NCI-H2196 treated with DMSO at 0.1 percent for 48 hours (cell line): ENCODE results near the gene CREB3L1.

Experiments
- DNase-seq: peaks from one replicate; lab custom pipeline; 2025; ENCODE audit not compliant: unreplicated experiment; lab: John Stamatoyannopoulos, UW

CREB3L1 gene

DNA sequence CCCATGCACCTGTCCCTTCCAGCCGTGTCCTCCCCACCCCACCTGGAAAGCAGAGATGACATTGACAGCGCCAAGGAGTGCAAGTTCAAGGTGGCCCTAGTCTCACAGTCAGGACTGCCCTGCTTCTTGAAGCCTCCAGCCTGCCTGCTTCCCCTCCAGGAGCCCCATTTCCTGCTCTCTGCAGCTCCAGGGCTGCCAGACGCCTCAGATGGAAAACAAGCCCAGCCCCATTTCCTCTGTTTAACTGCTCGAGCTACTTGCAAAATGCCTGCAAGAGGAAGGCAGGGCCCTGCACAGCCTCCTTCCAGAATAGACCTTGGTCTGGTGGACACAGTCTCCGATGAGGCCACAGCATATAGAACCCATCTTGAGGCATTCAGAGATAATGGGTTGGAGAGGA is 64.8 kb downstream of the CREB3L1 start:
- no peak for DNase-seq

DNA sequence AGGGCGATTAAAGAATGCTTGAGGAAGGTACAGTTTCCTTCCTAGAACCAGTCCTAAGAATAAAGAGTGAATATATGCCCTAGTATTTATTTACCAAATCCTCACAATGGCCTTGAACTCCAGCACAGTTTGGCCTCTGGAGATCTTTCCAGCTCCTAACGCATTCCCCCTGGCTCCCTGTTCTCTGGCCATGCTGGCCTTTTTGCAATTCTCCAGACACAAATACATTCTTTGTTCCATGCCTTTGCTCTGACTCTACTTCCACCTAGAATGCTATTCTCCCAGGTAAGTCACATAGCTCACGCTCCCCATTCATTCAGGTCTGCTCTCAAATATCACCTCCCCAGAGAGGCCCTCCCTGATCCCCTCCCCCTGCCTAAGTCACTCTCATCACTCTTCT is 66.1 kb downstream of the CREB3L1 start:
- DNase-seq, result no peak

DNA sequence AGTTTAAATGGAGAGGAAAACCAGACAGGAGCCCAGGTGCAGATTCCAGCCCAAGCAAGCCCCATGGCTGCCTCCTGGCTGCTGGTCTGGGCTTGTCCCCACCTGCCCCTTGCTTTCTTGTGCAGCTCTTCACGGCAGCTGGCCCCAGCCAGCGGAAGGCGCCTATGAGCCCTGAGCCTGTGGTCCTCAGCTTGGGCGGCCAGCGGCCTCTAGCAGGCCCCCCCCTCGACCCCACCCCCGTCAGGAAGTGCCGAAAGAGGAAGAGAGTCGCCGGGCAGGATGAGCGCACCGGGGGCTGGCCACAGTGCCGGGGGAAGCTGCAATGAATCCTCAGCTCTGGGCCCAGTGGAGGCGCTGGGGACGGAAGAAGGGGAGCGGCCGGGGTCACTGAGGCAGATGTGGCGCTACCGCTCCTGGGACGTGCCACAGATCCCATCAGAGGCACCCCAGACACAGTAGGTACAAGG is 67.7 kb downstream of the CREB3L1 start:
- DNase-seq, result no peak

DNA sequence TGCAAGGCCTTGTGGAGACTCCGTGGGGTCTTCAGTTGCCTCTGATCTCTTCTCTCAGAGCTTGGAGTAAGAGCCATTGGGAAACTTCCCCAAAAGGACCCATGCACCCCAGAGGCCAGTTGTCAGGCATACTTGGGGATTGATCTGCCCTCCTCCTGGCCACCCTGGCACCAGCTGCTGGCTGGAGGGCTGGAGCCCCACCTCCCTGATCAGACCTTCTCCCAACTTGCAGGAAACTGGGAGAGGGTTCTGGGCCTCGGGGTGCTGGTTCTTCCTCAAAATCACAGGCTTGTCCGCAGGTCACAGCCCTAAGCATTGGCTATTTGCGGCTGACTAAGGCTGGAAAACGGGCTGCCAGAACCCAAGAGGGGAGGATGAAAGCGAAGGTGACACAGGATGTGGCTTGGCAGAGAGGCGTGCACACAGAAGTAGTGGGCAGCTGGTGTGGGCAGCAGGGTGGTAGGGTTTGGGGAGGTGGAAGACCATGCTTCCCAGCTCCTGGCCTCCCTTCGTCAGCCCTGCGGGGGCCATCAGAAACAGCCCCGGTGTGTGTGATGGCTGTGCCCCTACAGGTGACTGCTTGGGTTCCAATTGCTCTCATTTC is 68.5 kb downstream of the CREB3L1 start:
- no peak for DNase-seq

DNA sequence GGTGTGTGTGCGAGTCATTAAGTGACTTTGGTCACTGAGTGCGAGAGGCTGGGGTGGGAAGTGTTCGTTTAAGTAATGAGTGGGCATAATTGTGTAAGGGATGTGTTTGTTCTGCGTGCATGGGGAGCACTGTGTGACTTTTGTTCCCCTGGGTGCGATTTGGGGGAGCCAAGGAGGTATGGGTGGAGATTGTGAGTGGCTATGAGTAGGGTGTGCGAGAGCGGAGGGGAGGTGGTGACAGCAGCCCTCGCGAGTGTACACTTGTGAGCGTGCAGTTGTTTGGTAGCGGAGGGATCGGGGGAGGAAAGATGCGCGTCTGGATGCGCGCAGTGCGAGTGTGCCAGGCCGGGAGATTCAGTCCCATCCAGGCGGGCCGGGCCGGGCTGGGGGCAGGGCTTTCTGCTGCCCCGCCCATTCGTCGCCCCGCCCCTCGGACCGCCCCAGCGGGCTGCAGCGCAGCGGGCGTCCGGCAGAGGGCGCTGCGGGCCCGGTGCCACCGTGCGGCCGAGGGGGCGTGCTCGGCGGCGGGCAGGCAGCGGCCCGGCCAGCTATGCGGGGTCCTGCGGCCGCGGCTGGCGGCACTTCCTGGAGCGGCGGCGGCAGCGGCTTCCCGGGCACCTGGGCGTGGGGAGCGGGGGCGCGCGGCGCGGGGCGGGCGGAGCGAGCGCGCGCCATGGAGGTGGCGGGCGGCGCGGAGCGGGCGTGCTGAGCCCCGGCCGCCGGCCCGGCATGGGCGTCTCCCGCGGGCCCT is 69.6 kb downstream of the CREB3L1 start, which contains the start of gene DGKZ:
Gene DGKZ (plus strand): TSS at position 578 of the 751 bp plus-strand sequence. CDS start 197 bp downstream, outside the sequence.
- peak; percentile 84 for DNase-seq

DNA sequence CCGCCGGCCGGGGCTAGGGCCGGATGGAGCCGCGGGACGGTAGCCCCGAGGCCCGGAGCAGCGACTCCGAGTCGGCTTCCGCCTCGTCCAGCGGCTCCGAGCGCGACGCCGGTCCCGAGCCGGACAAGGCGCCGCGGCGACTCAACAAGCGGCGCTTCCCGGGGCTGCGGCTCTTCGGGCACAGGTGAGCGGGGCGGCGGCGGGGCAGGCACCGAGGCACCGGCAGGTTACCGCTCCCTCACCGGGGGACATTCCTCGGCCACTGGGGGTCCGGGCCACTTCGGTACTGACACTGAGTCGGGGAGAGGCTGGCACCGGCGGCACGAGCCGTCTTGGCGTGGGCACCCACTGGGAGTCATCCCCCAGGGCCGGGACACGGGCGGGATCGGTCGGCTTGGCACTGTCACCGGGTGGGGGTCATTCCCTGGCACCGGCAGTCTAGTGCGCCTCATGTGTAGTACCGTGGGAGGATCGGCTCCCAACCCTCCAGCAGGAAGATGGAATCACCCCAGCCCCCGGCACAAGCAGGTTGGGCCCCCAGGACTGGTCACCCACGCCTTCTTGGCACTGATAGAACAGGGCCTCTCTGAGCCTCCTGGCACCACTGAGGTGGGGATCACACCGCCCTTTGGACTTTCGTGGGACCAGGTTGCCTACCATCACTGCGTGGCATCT is 70.3 kb downstream of the CREB3L1 start:
- no peak for DNase-seq

DNA sequence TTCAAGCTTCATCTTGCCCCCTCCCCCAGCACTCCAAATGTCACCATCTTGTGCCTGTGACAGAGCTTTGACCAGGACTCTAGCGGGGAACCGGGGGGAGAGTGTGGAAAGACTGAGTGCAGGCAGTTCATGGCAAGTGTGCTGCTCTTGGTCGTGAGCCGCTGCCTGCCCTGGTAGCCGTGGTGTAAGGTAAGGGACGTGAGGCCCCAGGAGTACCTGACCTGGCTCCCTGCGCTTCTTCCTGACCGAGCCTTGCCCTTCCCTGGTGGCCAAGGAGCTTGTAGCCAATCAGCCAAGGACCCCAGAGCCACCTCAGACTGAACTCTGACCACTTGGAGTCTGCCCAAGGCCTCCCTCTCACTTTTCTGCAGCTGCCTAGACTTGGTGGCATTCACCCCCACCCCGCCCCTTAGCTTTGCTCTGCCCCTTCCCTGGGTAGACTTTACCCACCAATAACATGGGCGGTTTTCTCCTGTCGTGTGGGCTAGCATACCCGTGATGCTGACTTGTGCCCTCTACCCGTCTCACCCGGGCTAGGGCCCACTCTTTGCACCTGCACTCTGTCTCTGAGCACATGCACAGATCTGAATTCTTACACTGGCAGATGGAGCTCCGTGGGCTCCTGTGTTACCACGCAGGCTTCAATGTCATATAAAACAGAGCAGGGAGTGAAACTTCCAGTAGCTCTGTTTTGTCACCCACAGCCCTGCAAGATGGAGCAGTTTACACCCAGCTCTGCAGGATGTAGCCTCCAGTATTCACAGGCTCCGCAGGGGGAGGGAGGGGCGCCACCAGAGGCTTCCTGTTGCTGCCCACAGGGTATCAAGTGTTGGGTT is 71.3 kb downstream of the CREB3L1 start:
- DNase-seq, result no peak

DNA sequence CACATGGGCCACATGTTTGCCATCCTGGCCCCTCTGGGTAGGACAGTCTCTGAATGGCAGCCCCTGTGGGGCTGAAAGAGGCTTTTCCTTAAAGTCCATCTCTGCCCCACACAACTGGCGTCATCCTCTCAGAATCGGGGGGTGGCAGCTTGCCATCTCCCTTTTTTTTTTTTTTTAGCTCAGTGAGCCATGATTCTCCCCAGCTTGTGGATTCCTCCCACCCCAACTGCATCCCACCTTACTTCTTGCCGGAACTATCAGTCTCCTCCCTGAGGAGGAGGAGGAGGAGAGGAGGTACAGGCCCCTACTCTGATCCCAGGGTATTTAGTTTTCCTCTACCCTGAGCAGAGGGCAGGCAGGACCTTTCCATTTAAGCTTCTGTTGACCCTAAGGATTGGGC is 73.2 kb downstream of the CREB3L1 start:
- DNase-seq, result no peak

DNA sequence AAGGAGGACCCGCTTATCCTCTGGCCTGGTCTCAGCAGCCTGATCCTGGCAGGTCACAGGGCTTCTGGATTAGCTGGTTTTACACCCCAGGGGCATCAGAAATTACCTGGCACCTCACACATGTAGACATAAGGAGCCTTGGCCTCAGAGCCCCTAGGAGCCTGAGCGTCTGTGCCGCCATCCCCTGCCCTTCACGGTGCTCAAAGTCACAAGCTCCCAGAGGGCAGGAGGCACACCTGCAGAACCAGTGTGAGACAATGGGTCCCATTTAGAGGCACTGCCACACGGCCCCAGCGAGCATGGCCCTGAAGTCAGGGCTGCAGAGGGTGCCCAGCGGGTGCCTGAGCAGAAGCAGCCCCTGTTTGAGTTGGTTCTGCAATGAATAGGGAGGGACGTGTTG is 73.7 kb downstream of the CREB3L1 start:
- no peak for DNase-seq

DNA sequence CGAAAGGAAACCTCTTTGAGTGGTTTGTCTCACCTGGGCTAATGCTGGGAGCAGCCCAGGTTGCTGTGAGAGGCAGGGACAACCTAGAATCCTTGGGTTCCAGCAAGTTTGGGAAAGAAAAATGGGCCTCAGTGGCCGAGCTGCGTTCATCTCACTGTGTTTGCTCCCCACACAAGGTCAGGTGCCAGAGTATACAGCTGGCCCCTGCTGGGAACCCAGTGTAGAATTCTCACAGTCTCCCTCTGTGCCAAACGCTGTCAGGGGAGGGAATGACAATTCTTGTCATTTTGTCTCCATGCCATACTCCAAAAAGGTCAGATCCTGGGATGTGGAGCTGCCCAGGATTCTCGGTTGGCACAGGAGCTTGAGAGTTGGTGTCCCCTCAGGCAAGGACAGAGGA is 74.1 kb downstream of the CREB3L1 start:
- no peak for DNase-seq

DNA sequence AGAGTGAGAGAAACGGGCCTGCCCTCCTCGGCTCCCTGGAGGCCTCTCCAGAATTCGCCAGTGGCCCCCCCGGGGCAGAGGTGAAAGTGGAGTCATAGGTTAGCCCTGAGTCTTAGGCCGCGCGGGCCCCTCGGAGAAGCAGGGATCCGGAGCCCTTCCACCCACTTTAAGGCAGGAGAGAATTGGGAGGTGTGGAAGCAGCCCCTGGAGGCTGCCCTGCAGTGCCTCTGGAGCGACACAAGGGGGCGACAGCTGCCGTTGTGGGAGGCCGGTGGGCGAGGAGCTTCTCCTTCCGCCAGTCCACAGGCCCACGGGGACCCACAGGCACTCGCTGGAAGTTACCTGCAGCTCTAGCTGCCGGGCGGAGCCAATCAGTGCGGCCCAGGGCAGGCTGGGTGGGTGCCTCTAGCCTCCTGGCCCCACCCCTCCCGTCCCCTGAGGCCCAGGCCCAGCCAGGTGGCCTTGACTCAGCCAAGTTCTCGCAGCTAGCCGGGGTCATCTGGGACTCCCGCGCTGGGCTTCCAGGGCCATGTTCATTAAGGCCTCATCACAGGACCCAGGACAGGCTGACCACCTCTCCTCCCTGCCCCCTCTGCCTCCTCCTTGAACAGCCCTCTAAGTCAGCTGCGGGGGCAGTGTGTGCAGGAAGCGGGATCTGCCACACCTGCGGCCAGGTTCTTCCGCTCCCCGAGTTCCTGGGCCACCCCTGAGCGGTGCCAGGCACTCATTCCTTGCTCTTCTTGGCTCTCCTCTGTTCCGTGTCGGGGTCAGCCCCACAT is 74.8 kb downstream of the CREB3L1 start:
- peak; percentile 43 for DNase-seq

DNA sequence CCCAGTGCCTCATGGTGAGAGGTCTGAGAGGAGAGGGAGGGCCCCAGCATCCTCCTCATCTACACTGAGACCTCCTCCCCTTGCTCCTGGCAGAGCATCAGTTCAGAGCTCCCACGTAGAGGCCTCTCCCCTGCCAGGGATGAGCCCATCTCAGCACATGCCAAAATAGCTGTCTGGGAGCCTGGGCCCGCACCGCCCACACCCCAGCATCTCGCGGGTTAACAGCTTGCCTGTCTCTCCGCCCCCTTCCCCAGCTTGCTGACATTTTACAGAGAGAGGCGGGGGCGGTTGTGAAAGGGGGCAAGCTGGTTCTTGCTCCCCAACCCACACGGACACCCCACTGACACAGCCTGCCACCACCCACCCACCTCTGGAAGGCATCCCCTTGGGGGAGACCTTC is 76.2 kb downstream of the CREB3L1 start:
- no peak for DNase-seq

DNA sequence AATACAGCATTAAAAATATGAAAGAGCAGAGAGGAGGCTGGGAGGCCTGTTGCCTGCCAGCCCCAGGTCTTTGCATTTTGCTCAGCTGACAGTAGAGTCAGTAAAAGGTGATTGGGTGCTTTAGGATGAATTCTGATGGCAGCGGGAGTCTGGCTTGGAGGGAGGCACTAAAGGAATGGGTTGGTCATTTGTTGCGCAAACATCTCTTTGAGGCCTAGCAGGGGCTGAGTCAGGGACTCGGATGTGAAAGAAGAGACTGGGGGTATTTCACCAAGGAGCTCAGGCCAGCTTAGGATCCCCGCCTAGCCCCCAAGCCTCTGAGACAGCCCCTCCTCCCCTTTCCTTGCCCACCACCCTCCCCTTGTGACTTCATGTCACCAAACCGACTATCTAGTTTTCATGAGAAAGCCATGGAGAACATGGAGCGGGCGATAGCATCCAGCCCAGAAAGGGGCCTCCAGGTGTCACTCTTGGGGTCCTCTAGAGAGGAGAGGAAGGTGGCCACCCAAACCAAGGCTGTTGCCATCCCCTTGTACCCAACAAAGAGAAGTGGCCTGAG is 79.5 kb downstream of the CREB3L1 start:
- no peak for DNase-seq

DNA sequence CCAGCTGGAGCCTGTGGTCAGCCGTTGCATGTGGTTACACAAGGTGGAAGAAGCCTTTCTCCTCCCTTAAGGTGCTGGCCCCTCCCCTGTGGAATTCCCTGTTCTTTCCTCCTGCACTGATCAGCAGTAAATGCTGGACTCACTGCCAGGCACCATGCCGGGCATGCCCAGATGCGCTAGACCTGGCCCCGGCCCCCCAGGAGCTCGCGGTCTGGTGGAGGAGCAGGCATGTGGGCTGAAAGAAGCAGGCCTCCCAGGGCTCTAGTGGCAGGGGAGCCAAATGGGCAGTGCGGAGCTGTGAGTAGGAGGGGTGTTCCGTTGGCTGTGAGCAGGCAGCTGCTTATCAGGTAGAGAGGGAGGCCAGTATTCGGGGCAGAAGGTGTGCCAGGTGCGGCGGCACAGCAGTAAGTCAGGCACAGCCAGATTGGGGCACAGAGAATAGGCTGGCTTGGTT is 80.0 kb downstream of the CREB3L1 start:
- peak; percentile 41 for DNase-seq

DNA sequence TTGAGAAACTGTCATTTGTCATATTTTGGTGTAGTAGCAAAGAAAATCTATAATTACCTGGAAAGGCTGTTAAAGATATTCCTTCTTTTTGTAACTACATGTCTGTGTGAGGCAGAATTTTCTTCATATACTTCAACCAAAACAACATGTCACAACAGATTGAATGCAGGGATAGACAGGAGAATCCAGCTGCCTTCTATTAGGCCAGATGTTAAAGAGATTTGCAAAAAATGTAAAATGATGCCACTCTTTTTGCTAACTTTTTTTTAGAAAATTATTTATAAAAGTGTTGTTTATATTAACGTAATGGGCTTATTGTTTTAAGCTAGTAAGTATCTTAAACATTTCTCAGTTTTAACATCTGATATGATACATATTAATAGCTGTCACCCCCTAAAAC is 82.5 kb downstream of the CREB3L1 start:
- no peak for DNase-seq

DNA sequence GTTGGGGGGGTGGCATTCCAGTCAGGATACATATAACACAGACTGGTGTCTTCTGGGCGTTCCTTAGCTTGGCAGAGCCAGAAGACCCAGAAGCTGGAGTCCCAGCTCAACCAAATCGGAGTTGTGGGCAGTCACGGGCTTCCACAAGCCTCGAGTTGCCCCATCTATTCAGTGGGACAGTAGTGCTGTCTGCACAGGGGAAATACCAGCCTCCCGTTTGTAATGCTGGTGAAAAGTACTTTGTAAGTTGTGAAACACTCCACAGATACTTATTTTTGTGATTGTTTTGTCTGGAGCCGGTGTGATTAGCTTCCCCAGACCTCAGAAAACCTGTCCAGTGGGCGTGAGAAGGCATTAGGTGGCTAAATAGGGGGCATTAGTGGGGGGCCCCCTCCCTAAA is 83.4 kb downstream of the CREB3L1 start:
- no peak for DNase-seq

DNA sequence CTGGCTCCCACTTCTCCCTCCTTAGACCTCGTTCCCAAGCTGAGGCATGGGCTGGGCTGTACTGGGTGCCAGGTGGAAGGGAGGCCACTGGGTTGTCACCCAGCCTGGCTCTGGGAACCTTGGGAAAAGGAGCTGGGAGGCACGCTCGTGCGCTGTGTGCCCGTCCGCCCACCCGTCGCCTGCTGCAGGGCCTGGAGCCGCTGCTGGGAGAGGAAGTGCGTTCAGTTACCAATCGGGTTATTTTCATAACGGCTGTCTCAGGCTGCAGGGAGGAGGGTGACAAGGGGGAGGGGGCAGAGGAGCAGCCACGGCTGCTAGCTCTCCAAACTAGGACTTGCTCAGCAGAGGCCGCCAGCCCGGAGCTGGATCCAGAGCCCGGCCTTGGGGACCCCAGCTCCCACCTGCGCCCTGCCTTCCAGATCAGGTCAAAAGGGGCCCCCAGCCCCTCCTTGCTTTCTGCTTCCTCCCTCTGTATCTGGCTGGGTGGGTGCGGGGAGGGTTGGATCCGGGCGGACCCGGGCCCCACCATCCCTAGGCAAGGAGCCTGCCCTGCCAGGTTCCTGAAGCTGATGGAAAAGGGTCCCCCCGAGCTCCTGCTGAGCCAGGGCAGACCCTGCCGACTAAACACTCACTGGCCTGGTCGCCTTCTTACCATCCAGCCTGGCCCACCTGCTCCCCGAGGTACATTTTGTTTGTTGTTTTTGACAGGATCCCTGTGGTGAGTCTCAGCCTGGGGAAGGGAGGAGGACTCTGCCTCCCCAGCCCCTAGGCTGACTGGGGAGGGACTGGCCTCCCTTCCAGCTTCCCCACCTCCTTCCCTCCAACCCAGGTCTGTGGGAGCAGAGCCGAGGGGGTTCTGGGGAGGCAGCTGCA is 84.1 kb downstream of the CREB3L1 start:
- no peak for DNase-seq

DNA sequence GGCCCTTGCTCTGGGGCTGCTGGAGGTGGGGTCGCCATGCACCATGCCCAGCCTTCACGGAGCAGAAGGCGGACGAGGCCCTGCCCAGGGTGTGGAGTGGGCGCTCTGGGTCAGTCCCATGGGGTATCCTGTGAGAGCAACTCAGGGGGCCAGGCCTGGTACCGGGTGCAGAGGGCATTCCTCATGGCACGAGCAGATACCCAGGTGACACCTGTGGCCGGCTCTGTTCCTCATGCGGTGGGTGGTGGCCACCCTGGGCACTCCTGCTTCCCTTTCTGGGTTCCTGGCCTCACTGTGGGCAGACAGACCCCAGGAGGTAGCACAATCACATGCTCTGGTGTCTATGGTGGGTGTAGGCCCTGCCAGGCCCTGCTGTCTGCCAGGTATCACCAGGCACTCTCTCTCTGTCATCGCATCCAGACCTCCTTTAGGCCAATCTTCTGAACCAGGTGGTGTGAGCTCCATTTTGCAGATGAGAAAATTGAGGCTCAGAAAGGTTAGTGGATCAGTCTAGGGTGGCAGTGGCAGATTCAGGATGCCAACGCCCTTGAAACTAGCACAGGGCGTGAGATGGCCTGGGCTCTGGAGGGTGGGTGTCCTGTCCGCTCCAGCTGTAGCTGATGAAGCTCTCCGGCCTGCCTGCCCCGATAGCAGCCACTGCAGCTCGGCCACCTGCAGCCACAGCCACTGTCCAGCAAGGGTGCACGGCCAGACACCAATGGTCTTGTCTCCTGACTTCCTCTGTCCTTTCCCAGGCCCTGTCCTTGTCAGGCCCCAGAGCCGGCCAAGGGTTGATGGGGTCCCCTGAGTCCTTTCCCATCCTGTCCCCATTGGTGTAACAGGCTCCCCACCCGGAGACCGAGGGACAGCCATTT is 84.9 kb downstream of the CREB3L1 start:
- DNase-seq, result no peak
